OCI-M1 (cell line): ENCODE measurements around the gene ADAM33.

Experiments used
- DNase-seq: peaks from one replicate; lab custom pipeline; 2025; lab: John Stamatoyannopoulos, UW

The ADAM33 gene

GRCh38 chr20:3710011-3710466 lies 28.2 kb upstream of the ADAM33 start:
- no peak for DNase-seq

- DNase-seq: no peak
Measured at GRCh38 chr20:3707508-3707899, 25.7 kb upstream of the ADAM33 start.

- no peak for DNase-seq
Measured at GRCh38 chr20:3706774-3707507, 25.1 kb upstream of the ADAM33 start.

GRCh38 chr20:3705970-3706739 lies 24.3 kb upstream of the ADAM33 start:
- no peak for DNase-seq

GRCh38 chr20:3705491-3705969 lies 23.7 kb upstream of the ADAM33 start:
- DNase-seq: no peak

GRCh38 chr20:3704087-3704486 lies 22.3 kb upstream of the ADAM33 start:
- DNase-seq: no peak

GRCh38 chr20:3702611-3703391 lies 21.0 kb upstream of the ADAM33 start:
- DNase-seq: no peak

GRCh38 chr20:3701061-3701998 lies 19.5 kb upstream of the ADAM33 start:
- DNase-seq: no peak

GRCh38 chr20:3699037-3699436 lies 17.2 kb upstream of the ADAM33 start:
- DNase-seq: no peak

- DNase-seq: no peak
Measured at GRCh38 chr20:3698591-3699001, 16.8 kb upstream of the ADAM33 start.

GRCh38 chr20:3697588-3698305 lies 15.9 kb upstream of the ADAM33 start:
- no peak for DNase-seq

GRCh38 chr20:3696745-3697587 lies 15.2 kb upstream of the ADAM33 start:
- DNase-seq: no peak

- peak; percentile 39 for DNase-seq
Measured at GRCh38 chr20:3696200-3696599, 14.4 kb upstream of the ADAM33 start.

- no peak for DNase-seq
Measured at GRCh38 chr20:3694864-3695263, 13.1 kb upstream of the ADAM33 start.

GRCh38 chr20:3693376-3693775 lies 11.6 kb upstream of the ADAM33 start:
- no peak for DNase-seq

- DNase-seq: no peak
Measured at GRCh38 chr20:3692706-3693294, 11.0 kb upstream of the ADAM33 start.

- no peak for DNase-seq
Measured at GRCh38 chr20:3691897-3692296, 10.1 kb upstream of the ADAM33 start.

GRCh38 chr20:3691306-3691705 lies 9.5 kb upstream of the ADAM33 start:
- no peak for DNase-seq

- no peak for DNase-seq
Measured at GRCh38 chr20:3690413-3690812, 8.6 kb upstream of the ADAM33 start.
